ENCODE measurements around the gene GUCA1A.
"Not testable (repeated sequence)": the region's sequence is repeated elsewhere in the genome, so short reads cannot be mapped to it uniquely, and the experiment has no call there.

Gene GUCA1A

GRCh38 chr6:42148058-42148457 is 25.1 kb upstream of the GUCA1A start:
- no peak for DNase-seq

- no peak for DNase-seq
Observed at GRCh38 chr6:42150254-42150653, 22.9 kb upstream of the GUCA1A start.

DNA sequence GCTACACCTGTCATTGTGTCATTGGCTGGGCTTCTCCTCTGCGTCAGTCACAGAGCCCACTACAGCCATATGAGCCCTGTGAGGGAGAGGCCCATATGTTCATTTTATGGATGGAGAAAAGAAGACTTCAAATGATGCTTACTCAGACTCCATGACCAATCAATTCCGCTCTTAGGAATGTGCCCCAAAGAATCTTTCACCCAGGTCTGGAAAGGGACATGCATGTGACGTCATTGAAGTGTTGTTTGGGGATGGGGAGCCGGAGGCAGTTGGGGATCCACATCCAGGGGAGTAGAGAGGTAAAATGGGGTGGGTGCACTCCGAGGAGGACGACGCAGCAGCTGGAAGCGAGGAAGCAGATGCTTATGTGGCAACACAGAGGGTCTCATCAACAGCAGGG is 21.1 kb upstream of the GUCA1A start:
- no peak for DNase-seq

DNA sequence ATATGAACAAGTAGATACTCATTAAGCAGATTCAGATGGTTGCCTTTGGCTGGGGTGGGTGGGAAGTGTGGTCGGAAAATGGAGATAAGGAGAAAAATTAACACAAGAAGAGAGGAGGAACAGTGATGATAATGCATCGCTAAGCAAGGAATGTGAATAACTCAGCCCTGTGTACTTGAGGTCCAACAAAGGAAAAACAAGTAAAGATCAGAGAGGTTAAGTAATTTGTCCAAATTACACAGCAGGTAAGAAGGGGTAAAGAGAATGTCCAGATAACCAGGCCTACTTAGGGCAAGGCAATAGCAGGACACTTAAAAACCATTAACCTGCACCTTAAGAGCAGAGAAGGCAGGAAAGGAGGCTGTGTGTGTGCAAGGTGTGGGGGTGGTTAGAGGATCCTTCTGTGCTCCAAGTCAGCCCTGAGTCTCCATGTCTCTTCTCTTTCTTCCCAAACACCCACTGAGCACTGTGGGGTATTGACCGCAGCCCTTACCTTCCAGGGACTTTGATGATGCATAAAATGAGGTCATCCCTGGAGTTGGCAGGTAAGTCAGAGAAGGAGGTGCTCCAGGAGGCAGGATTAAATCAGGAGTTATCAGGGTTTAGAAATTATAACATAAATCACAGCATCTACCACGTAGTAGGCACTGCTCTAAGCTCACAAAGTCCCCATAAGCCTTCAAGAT is 20.5 kb upstream of the GUCA1A start:
- DNase-seq = not testable (repeated sequence)

DNA sequence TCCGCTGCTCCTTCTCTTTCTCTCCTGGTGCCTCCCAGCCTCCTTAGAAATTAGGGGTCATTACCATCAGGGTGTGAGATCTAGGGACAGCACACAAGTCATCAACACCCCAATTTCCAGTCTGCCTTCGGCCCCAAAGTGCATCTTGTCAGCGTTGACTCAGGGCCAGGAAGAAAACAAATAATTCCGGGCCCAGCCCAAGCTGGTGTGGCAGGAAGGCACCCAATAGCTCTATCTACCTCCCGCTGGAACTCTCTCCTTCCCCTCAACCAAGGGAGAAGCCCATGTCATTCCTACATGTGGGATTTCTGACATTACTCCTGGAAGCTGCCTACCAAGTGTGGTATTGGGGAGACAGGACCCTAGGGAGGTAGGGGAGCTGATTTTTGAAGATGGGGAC is 19.2 kb upstream of the GUCA1A start:
- DNase-seq = no peak

DNA sequence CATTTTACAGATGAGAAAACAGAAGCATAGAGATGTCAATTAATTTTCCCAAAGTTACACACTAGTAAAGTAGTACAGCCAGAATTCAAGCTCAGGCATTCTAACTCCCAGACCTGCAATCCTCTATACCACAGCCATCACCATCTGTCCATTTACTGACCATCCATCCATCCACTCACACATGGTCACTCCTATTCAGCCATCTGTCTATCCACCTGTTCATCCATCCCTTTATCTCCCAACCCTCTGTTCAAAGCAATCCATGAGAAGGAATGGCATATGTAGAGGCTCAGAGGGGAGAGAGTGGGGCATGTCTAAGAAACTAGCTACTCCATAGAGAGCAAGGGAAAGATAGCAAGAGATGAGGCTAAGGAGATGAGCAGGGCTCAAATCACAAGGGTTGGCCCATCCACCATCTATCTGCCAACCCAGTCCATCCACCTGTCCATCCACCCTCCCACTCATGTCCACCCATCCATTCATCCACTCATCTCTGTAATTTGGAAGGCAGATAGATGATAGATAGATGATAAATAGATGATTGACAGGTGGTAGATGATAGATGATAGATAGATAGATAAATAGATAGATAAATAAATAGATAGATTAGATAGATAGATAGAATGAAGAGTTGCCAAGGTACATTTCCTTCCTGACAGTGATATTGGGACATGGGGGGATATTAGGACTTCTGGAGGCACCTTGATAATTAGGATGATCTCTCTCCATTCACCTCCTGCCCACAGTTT is 18.5 kb upstream of the GUCA1A start:
- DNase-seq = no peak

DNA sequence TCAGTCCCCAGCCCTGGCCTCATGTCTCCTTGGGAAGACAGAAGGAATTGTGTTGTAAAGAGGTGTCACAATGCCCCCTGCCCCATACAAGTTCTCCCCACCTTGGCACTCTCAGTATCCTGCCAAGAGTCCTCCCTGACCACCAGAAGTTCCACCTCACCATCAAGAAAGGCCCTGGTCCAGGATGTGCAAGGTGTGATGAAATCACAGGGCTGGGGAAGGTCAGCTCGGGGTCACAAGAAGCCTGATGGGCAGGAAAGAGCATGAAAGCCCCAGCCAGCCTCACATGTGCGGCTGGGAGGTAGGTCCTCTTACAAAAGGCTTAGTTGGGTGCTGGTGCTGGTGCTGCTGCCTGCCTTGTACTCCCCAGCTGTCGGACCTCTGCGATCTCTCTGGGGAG is 17.9 kb upstream of the GUCA1A start:
- DNase-seq = no peak

DNA sequence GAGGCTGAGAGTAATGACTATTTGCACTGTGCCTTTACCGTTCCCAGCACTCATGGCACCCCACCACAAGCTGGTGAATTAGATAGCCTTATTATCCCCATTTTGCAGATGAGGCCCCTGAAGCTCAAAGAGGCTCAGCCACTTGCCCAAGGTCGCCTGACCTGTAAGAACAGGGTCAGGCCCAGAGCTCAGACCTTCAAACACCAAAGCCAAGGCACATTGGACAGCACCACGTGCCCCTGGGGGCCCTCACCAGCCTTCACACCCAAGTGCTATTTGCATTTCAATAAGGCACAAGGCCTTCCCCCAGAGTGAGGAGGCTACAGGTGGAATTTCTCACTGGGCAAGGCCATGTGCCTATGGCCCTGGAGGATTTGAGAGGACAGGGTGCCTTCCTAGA is 16.5 kb upstream of the GUCA1A start:
- no peak for DNase-seq

DNA sequence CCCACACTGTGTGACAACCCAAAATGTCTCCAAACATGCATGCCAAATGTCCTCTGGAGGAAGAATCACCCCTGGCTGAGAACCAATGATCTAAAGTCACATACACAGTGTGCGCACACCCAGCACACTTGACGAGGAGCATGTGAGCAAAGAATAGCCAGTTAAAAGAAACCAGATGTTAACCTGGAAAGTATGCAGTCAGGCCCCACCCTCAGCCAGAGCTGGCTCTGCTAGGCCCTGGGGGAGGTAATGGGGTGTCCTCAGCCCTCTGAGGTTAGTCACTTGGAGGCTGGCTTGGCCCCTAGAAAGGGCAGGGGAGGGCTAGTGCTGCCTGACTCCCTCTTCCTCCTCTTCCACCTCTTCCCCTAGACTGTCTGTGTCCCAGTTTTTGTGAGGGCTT is 15.2 kb upstream of the GUCA1A start:
- no peak for DNase-seq

DNA sequence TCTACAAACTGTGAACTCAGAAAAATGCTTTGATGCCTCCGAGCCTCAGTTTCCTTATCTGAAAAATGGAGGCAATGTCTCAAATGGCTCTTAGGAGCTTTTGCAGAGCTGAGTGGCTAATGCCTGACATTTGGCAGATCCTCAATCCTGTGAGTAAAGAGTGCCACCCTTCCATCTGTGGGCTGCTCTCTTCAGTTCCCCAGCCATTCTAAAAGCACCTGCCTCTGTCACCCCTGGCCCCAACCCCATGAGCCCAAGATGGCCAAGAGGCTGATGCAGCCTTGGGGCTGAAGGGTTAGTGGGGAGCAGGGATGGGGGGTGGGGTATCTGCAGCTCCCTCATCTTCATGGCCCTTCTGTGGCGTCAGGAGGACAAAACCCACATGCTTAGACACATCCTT is 14.5 kb upstream of the GUCA1A start:
- no peak for DNase-seq

GRCh38 chr6:42159431-42160024 is 13.6 kb upstream of the GUCA1A start:
- DNase-seq = no peak

DNA sequence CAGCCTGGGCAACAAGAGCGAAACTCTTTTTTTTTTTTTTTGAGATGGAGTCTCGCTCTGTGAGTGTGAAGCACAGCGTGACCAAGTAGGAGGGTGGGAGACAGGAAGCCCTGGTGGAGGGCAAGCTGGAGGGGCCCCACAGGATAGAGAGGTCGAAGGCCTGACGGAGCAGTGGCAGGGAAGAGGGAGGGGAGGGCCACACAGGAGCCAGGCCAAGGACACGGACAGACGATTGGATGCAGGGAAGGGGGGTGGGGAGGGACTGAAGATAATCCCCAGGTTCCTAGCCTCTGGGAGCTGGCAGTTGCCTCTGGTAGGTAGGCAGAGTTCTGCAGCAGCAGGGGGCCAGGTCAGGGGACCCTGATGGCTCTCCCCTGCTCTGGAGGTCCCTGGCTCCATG is 10.8 kb upstream of the GUCA1A start:
- no peak for DNase-seq

DNA sequence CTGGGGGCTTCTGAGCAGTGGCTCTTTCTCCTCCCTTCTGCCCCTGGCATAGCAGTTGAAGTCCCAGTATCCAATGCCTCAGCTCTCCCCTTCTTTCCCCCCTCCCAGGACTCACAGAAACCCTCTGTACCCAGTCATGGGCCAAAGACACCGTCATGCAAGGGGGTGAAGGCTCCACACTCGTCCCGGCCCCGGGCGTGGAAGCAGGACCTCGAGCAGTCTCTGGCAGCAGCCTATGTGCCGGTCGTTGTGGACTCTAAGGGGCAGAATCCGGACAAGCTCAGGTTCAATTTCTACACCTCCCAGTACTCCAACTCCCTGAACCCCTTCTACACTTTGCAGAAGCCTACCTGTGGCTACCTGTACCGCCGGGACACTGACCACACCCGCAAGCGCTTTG is 10.4 kb upstream of the GUCA1A start:
- no peak for DNase-seq

GRCh38 chr6:42163981-42164380 is 9.2 kb upstream of the GUCA1A start:
- DNase-seq = no peak

DNA sequence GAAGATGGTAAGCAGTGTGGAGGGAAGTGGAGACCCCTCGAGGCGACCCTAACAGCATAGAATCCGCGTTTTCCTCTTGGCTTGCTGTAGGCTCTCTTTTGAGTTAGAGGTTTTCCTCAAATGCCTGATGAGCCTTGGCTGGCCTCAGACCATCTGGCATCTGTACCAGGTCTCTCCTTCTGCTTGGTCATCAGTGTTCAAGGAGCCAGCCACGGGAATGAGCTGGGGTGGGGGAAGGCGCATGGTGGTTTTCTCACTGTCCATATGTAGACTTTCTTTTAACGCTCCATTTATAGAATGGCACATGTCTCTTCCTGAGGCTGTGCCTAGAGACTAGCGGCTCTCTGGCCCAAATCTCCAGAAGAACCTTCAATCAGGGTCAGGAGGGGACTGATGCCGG is 8.1 kb upstream of the GUCA1A start:
- DNase-seq = no peak

GRCh38 chr6:42166444-42167141 is 6.6 kb upstream of the GUCA1A start:
- DNase-seq = peak; percentile 50

GRCh38 chr6:42168650-42169049 is 4.5 kb upstream of the GUCA1A start:
- DNase-seq = no peak

DNA sequence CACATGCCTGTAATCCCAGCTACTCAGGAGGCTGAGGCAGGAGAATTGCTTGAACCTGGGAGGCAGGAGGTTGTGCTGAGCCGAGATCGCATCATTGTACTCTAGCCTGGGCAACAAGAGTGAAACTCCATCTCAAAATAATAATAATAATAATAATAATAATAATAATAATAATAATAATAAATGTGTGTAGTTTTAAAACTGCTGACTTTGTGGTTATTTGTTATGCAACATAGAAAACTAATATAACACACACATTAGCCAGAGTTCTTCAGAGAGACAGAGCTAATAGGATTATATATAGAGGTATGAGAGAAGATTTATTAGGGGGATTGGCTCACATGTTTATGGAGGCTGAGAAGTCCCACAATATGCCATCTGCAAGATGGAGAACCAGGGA is 3.4 kb upstream of the GUCA1A start:
- DNase-seq = not testable (repeated sequence)

DNA sequence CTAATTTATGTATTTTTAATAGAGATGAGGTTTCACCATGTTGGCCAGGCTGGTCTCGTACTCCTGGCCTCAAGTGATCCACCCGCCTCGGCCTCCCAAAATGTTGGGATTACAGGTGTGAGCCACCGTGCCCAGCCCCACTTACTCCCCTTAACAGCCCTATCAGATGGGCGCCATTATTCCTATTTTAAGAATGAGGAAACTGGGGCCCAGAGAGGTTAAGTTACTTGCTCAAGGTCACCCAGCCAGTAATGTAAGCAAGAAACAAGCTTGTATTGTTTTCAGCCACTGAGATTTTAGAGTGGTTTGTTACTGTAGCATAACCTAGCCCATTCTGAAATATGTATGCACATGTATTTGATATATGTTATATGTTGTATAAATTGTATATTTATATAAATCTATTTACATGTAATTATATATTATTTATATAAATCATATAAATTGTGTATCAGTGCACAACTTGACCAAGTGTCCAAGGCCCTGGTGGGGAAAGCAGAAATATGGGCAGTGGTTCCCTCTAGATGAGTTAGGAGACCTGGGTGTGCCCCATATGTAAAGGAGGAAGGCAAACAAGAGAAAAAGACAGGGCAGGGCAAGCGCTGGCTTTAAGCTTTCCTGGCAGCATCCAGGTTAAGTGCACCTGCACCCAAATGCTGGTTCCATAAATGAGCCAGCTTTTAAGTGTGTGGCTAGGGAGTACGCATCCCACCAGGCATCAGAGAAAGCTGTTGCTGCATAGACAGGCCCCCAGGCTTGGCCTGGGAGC is 1.2 kb upstream of the GUCA1A start:
- no peak for DNase-seq

DNA sequence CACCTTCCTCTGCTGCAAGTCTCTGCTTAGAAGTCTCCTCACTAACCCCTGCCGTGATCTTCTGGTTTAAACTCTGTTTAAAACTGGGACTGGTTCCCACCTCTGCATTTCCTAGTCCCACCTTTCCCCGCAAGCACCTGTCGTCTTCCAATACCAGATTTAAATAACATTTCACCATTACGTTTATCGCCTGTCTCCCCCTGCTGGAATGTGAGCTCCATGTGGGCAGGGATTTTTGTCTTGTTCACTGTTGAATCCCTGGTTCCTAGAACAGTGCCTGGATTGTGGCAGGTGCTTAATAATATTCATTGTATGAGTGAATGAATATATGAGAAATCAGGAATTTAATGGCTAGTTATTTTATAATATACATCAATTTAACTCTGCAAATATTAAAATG is 2.7 kb downstream of the GUCA1A start:
- no peak for DNase-seq

DNA sequence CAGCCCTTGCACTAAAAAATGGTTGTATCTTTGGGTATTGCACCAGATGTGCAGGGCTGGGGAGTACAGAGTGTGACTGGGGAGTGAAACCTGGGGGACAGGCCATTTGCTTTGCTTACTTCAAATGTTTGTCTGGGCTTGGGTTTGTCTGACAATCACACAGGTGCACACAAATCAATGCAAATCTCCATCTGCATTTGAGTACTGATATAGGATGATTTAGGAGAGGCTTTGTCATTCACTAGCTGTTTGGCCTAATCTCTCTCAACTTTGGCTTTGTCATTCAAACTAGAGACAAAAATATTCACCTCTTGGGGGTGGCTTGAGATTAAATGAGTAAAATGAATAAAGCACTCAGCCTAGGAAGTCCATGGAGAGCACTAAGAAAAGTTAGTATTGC is 3.8 kb downstream of the GUCA1A start:
- DNase-seq = no peak

DNA sequence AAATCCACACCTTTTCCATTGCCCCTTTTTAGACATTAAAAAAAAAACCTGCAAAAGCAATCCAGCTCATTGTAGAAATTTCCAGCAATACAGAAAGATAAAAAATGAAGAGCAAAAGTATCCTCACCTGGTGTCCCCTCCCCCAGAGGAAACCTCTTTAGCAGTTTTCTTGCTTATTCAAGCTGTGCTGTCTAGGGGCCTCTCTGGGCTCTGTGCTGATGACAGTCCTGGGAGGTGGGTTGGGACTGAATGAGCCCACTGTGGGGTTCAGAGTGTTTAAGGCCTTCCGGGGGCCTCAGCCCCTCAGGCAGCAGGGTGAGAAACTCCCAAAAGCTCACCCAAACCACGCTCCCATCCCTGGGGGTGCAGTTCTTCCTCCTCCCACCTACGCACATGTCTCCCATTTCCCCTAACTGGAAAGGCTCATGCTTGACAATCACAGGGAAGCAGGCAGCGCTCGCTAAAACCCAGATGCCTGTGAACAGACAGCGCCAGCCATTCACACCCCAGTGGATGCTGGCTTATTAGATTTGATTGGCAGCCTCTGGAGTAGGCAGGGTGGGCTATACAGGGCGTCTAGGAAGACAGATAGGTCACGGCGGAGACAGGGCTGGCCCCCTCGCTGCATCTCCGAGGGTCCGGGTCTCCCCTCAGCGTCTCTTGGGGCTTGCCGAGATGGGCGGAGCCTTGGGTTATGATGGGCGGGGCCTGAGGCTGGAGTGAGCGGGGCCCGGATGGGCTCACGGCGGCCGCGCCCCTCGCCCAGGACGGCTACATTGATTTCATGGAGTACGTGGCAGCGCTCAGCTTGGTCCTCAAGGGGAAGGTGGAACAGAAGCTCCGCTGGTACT is 4.6 kb downstream of the GUCA1A start:
- DNase-seq = no peak

All from stimulated activated naive CD4-positive, alpha-beta T cell treated with Interleukin-2 at 50 U/mL for 16 hours (primary cell).